Activated CD8-positive, alpha-beta memory T cell treated with anti-CD3 and anti-CD28 coated beads for 36 hours (primary cell): ENCODE results near the gene HMOX1. TPM values are rescaled to one million over a fixed set of nuclear protein-coding genes. Genes with fewer than 3 reads are reported as not detected.
"Not testable (repeated sequence)": the region's sequence is repeated elsewhere in the genome, so short reads cannot be mapped to it uniquely, and the experiment has no call there.

Experiments used
- CTCF ChIA-PET: fragments of 350-600 bp; sonication (Branson Sonifier 250); formaldehyde crosslinking; loops from one replicate; lab custom pipeline; 2021; ENCODE audit warnings: antibody characterized with exemption; lab: Charles Lee
- POLR2A ChIA-PET: fragments of 350-600 bp; sonication (Branson Sonifier 250); formaldehyde crosslinking; loops from one replicate; lab custom pipeline; 2021; ENCODE audit warnings: antibody characterized with exemption; lab: Charles Lee
- total RNA-seq, 2 experiments: library from RNA; stranded (reverse); gene quantifications; one replicate each; pipeline ENCODE4 v1.2.3, GENCODE V29; 2021

The HMOX1 gene
- total RNA-seq, 2 experiments from 2014 or later: 1.4 to 1.6 TPM

DNA sequence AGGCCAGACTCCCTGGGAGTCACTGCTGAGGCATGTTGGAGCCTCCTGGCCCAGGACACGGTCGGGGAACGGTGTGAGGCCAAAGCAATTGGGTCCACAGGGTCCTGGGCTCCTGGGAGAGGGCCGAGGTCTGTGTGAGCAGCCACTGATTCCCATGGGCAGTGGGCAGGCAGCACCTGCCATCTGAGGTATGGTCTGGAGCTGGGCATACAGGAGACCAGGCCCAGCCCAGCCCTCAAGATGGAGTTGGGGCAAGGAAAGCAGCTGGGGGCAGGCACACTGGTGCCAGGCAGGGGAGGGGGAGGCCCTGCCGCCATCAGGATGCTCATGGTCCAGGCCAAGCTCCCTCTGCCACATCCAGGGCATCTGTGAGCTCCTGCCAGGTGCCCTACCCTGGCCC, 32.2 kb upstream of the HMOX1 start:
- POLR2A ChIA-PET: no interaction called here
- CTCF ChIA-PET: interaction anchor here (1.4 to 2.8 kb wide), 2 partner anchors 14 to 234 kb away, joined by 5 to 12 read pairs; no protein-coding TSS in a partner anchor

DNA sequence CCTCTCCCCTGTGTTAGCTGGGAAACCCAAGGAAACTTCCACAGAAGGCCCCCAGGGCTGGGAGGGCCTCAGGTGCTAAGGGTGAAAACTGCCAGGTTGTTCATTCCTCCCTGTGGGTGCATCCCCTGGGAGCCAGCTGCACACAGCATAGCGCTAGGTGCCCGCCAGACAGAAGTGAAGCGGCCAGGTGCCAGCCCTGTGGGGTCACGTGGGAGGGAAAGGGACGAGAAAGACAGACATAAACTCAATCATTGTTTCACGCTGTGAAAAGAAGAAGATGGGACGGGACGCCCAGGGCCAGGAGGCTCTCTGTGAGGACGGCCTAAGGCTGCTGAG, 31.6 kb upstream of the HMOX1 start:
- ChIA-PET CTCF (interaction anchor here (0.7 to 2.8 kb wide), 7 partner anchors 11 to 386 kb away, joined by 3 to 14 read pairs (median 7); no protein-coding TSS in a partner anchor), POLR2A (no interaction called here)

DNA sequence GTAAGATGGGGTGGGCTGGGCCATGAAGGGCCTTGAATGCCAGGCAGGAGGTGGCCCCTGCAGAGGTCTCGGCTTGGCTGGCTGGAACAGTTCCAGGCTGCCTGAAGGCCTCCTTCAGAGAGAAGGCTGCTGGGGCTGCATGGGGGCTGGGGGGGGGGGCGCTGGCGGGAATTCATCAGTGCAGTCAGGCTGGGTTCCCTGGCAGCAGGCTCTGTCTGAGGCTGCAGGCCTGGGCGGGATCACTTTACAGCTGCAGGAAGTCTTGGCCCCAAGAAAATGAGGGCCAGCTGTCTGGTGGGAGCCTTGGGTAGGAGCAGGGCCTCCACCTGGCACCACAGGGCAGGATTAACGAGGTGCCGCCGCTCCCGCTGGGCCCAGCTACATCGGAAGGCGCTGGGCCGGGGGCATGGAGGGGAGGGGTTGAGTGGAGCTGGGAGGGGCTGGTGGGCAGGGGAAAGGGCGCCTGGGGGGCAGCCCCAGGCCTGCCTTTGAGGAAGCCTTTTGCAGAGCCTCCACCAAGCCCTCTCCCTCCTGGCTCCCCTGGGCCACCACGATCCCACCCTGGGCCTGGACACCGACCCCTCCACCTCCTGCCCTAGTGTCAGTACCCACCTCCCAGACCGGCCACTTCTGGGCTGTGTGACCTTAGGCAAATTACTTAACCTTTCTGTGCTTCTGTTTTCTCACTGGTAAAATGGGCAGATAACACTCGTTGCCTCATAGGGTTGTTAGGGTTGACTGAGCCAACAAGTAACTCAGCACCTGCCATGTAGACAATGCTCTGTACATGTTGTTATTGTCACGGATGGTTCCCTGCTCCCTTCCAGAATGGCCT, 31.0 kb upstream of the HMOX1 start:
- CTCF ChIA-PET: interaction anchor here (0.7 to 2.1 kb wide), 11 partner anchors 11 to 386 kb away, joined by 3 to 14 read pairs (median 4); no protein-coding TSS in a partner anchor
- POLR2A ChIA-PET: no interaction called here

DNA sequence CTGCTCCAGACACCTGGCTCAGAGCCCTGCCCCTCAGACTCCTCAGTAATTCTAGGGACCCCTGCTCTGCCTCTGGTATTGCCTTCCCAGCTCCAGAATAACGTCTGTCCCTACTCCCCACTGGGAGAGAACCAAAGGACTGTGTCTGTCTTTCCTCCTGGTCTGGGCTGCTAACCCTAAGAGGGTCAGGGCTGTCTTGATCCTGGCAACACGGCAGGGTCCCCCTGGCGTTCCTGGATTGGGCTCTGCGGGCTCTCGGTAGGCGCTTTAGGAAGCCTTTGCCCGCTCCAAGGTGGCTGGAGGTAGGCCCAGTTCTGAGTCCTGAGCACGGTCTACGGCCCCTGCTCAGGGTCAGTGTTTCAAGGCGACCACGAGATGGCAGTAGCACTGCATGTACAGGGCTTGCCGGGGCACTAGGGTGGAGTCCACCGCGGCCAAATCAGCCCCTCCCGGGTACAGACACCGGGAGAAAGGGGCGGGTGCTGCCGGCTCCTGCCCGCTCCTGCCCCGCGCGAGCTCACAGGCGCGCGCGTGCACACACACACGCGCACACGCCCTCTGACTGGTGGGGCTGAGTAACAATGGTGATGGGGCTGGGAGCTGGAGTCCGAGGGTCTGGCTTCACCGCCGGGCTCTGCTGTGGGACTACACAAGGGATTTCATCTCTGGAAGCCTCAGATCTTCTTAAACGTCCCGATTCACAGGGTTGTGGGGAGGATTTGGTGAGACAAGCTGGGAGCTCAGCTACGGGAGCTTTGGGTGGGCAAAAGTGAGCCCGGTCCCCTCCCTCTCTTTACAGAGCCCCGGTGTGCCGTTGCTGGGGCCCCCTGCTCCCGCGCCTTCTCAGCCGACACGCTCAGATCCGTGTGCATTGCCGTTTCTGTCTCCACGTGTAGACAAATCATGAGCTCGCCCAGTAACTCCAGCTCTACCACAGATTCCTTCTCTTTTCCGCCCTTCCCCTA, 30.1 kb upstream of the HMOX1 start:
- POLR2A ChIA-PET: interaction anchor here (1.1 kb wide), 1 partner anchor 53 kb away, joined by 5 read pairs; no protein-coding TSS in a partner anchor
- CTCF ChIA-PET: interaction anchor here (0.6 to 2.1 kb wide), 30 partner anchors 12 to 774 kb away, joined by 3 to 14 read pairs (median 4); partner anchors contain the start of gene APOL6

DNA sequence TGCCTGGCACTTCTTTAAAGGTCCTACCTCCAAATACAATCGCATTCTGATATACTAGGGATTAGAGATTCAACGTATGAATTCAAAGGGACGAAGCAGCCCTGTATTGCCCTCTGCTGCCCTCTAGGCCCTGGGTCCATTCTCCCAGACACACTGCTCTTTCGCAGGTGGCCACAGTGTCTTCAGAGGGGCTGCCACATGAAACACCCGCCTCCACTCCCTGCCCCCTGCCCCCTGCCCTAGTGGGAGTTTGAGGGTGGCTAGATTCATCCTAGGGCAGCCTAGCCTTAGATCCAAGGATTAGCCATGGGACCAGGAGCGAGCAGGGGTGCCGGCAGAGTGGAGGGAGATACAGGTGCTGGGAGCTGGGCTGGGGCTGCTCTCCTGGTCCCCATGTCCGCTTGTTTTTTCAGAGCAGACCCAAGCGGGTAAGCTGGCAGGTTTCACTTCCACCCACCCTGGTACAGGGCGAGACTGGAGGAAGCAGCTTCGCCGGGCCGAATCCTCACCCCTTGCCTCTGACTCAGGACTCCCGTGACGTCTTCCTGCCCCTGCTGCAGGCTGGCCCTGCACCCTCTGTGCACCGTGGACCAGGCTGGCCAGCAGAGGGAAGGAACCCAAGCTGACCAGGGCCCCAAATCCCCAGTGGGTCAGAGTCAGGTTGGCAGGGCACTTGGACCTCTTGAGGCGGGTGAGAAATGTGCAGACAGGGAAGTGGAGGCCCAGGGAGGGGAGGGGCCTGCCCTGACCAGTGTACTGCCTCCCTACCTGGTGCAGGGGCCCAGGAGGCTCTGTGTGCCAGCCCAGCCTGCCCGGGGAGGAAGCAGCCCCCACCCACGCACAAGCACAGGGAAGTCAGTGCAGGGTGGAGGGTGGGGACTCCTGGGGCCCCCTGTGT, 28.4 kb upstream of the HMOX1 start:
- ChIA-PET POLR2A (interaction anchor here (0.6 kb wide), 1 partner anchor 274 kb away, joined by 4 read pairs; no protein-coding TSS in a partner anchor), CTCF (interaction anchor here (0.5 to 0.8 kb wide), 3 partner anchors 20 to 1104 kb away, joined by 3 to 4 read pairs (median 3); no protein-coding TSS in a partner anchor)

DNA sequence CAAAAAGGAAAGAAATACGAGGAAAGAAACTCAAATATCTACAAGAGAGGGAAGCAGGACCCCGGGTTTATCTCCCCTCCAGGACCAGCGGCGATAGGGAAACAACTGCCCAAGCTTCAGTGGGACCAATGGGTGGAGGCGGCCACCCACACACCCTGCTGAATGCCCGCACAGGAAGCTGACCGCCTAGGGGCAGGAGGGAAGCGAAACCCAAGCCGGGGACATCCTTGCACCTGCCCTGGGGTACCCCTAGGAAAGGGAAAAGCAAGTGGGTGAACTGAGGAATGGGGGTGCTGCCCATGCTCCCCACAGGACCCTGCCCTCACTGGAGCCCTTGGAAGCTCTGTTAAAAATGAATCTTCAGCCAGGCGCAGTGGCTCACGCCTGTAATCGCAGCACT, 27.6 kb upstream of the HMOX1 start:
- POLR2A ChIA-PET: no interaction called here
- CTCF ChIA-PET: interaction anchor here (0.8 to 1.2 kb wide), 2 partner anchors 19 to 223 kb away, joined by 4 read pairs; no protein-coding TSS in a partner anchor

DNA sequence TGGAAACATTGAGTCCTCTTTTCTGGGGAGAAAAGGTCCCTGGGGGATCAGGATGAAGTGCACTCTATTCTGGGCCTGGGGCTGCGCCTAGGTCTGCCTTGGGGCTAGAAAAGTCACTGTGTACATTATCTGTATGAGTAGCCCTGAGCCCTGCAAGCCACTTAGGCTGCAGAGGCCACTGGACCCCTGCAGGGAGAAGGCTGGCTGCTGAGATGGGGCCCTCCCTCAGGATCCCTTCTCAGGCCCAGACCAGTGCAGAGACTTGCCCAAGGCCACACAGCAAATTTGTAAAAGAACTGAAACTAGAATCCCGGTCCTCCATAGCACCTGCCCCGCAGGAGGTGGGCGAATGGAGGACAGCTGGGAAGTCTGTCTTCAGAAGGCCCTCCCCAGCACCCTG, 26.8 kb upstream of the HMOX1 start:
- ChIA-PET CTCF (interaction anchor here (1.2 kb wide), 1 partner anchor 222 kb away, joined by 4 read pairs; no protein-coding TSS in a partner anchor), POLR2A (no interaction called here)

DNA sequence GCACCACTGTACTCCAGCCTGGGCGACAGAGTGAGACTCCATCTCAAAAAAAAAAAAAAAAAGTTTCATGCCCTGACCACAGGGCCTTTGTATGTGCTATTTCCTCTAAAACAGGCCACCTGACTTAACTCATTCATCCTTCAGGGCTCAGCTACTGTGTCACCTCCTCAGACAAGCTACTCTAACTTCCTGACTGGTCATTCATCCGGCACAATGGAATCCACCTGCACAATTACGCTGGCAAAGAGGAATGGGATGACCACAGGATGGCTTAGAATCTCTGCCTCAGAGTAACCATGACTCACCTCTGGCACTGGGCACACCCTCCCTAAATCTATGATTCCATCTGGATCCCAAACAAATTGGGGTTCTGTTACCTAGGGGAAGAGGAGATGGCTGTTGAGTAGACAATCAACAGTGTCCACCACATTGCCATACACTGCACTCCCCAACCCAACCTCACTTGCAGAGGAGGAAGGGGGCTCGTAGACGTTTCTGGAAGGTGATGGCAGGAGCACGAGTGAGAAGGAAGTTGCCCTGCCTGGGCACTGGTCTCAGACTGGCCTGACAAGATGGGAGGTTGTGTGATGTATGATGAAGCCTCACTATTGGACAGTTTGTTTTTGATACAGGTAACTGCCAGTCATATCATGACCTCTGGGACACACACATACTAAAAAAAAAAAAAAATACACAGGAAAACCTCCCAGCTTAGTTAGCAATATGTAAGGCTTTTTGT, 22.8 kb upstream of the HMOX1 start:
- CTCF ChIA-PET: interaction anchor here (1.2 kb wide), 1 partner anchor 225 kb away, joined by 4 read pairs; no protein-coding TSS in a partner anchor
- POLR2A ChIA-PET: interaction anchor here (0.6 kb wide), 1 partner anchor 13 kb away, joined by 8 read pairs; no protein-coding TSS in a partner anchor

DNA sequence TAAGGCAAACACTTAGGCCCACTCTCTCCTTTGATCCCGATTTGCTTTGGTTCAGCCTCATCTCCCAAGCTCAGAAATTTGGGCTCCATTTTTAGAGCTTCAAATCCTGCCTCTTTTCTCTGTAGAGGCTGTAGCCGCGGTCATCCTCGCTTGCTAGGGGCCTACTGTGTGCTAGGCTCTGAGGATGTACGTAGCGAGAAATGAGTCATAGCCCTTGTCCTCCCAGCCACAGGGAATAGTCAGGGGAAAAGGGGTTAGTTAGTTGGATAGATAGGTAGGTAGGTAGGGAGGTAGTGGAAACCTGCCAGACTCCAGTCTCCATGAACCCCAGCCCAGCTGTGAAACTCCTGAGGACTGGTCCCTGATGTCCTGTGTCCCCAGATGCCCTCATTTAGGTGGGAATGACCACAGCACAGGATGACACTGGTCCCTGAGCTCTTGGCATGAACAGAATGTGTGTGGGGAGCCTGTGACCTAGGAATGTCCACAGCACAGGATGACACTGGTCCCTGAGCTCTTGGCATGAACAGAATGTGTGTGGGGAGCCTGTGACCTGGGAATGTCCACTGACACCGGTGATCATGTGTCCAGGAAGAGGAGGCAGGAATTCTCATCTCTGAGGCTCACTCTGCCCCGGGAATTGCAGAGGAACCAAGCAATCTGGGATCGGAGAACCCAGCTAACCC, 21.4 kb upstream of the HMOX1 start:
- ChIA-PET CTCF (interaction anchor here (0.7 to 1.2 kb wide), 2 partner anchors 224 to 880 kb away, joined by 4 to 5 read pairs; partner anchors contain the start of gene APOL2), POLR2A (interaction anchor here (0.6 kb wide), 2 partner anchors 22 to 29 kb away, joined by 3 to 4 read pairs; partner anchors contain the start of gene HMOX1)

DNA sequence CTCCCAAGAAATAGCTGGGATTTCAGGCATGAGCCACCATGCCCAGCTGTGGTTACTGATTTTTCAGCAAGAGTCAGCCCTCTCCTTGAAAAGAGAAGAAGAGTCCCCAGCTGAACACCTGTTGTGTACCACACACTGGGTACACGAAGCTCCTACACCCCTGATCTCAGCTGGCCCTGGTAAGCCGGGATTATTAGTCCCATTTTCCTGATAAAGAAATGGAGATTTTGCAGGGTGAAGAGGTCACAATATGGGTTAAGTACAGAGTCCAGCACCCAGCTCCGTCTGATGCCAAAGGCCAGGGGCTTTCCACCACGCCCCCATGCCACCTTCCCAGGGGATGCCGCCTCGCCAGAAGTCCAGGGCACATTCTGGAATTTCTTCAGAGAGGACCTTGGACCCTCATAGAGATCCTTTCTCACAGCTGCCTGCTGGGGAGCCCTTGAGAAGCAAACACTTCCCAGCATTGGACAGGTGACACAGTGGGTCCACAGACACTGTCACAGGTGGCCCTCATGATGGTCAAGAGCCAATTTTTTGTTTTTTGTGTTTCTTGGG, 19.8 kb upstream of the HMOX1 start:
- POLR2A ChIA-PET: no interaction called here
- CTCF ChIA-PET: no interaction called here

DNA sequence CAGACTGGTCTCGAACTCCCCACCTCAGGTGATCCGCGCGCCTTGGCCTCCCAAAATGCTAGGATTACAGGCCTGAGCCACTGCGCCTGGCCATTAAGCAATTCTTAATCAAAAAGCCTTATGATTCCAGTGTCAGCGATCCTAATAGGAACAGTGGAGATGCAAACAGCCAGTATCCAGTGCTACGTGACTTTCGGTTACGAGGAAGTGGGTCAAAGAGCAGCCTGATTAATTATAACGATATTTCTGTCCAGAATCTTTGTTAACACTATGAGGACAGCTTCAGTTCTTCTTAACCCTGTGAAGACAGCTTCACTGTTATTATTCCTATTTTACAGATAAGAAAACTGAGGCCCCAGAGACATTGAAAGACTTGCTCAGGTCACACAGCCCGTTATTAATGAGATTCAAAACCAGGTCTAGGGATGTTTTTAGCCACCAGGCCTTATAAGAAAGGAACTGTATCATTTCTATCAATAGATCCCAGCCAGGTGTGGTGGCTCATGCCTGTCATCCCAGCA, 17.3 kb upstream of the HMOX1 start:
- ChIA-PET POLR2A (no interaction called here), CTCF (no interaction called here)

DNA sequence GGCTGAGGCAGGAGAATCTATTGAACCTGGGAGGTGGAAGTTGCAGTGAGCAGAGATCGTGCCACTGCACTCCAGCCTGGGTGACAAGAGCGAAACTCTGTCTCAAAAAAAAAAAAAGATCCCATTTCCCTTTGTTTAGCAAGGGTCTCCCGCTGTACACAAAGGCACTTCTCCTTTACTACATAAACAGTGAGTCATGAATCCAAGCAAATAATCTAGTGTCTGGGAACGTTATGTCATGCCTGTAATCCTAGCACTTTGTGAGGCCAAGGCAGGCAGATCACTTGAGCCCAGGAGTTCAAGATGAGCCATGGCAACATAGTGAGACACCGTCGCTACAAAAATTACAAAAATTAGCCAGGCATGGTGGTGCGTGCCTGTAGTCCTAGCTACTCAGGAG, 16.7 kb upstream of the HMOX1 start:
- CTCF ChIA-PET, POLR2A ChIA-PET: not testable (repeated sequence)

DNA sequence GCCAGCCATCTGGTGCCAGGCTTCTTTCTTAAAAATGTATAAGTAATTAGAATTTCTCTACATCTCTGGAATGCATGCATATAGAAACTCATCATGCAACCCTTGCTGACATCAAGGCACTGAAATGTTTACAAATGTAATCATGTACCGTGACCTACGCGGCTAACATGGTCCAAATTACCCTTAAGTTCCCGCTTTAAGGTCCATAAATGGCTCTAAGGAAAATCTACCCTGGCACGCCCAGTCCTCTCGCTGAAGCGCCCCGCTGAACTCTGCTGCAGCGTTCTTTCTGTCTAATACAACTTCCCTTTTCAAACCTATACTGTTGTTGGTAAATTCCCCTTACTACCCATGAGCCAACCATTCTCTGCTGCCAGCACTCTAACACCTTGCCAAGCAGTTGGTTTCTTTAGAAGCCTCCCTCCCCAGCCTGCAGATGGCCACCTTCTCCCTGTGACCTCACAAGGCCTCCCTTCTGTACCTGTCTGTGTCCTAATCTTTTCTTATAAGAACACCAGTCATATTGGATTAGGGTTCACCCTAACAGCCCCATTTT, 13.5 kb upstream of the HMOX1 start:
- CTCF ChIA-PET: no interaction called here
- POLR2A ChIA-PET: no interaction called here

DNA sequence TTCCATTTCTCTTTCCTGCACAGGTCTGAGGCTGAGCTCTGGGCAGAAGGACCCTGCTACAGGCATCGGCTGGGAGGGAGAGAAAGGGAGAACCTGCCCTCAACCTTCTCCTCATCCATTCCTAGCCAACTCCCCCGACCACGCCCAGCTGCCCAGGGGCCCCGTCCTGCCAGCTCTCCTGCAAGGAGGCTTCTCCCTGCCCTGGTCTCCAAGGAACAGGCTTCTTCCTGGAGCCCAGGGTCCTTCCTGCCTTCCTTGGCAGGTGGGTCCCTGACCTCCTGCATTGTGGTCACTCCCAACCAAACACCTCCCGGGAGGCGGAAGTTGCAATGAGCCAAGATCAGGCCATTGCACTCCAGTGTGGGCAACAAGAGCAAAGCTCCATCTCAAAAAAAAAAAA, 12.5 kb upstream of the HMOX1 start:
- POLR2A ChIA-PET: no interaction called here
- CTCF ChIA-PET: interaction anchor here (2.3 kb wide), 1 partner anchor 17 kb away, joined by 5 read pairs; no protein-coding TSS in a partner anchor

DNA sequence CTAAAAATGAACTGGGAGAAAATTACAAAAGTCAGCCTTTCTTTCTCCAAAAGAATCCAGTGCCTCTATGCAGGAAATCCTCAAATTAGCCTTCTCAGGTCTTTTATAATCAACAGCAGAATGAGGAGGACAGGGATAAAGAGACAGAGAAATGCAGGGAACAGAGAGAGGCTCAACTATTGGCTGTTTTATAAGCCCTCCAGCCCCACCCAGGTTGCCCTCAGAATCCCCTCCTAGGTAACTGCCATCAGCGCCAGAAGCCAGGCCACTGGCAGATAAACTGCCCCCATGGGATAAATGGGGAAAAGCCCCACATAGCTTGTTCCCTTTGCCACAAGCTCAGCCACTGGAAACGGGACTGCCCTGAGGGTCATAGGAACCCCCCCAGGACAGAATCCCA, 10.9 kb upstream of the HMOX1 start:
- POLR2A ChIA-PET: no interaction called here
- CTCF ChIA-PET: interaction anchor here (0.6 to 2.3 kb wide), 2 partner anchors 19 to 179 kb away, joined by 3 to 5 read pairs; no protein-coding TSS in a partner anchor

DNA sequence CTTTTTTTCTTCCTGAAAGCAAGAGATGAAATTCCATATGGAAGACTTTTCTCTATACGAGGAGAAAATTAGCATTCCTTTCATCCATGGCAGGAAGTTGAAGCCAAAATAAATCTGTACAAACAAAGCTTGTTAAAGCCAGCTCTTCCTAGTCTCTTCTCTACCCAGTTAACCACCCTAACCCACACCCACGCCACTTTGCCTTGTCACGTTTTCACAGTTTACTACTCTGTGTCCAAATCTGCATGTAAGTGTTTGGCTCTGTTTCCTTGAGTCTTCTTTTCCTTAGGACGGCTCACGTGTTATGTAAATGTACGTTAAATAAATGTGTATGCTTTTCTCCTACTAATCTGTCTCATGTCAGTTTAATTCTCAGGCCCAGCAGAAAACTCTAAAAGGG, 7.1 kb upstream of the HMOX1 start:
- CTCF ChIA-PET: interaction anchor here (2.3 kb wide), 1 partner anchor 23 kb away, joined by 7 read pairs; no protein-coding TSS in a partner anchor
- POLR2A ChIA-PET: no interaction called here
